Right lobe of liver (tissue), 6 donors: ENCODE measurements around the gene ZMPSTE24. TPM values are rescaled to one million over a fixed set of nuclear protein-coding genes. Genes with fewer than 3 reads are reported as not detected.
"Not testable (repeated sequence)": the region's sequence is repeated elsewhere in the genome, so short reads cannot be mapped to it uniquely, and the experiment has no call there.

ENCODE experiments used
- ATAC-seq, 4 donors: fragments of 200-7000 bp; cut with Tn5 transposase; one replicate each; pipeline ENCODE4 v1.9.1; 2020; ENCODE audit warnings: mild to moderate bottlenecking in 4 of 4, moderate library complexity in 4 of 4
- DNase-seq, 3 donors: peaks; one replicate each; pipeline ENCODE4 v3.0.0-alpha.2; 2020
- H3K27ac ChIP-seq, 3 donors: fragments of 200-600 bp; one replicate each; pipeline ENCODE4 v1.8.0; 2022
- H3K27me3 ChIP-seq, 2 donors: fragments of 200-600 bp; one replicate each; pipeline ENCODE4 v1.8.0; 2022
- H3K36me3 ChIP-seq, 4 donors: fragments of 200-600 bp; sonication (generic) in 1 of 4; one replicate each; pipeline versions ENCODE4 v1.5.1 to v1.8.0; 2017 to 2022; ENCODE audit warnings: control low read depth in 1 of 4
- H3K4me1 ChIP-seq, 4 donors: fragments of 200-600 bp; sonication (generic) in 1 of 4; one replicate each; pipeline versions ENCODE4 v1.5.1 to v1.8.0; 2017 to 2022; ENCODE audit warnings: control low read depth in 1 of 4
- H3K4me3 ChIP-seq, 3 donors: fragments of 200-600 bp; one replicate each; pipeline ENCODE4 v1.8.0; 2022
- H3K9me3 ChIP-seq, 4 donors: fragments of 200-600 bp; sonication (generic) in 1 of 4; one replicate each; pipeline versions ENCODE4 v1.5.1 to v1.8.0; 2017 to 2022; ENCODE audit warnings: control low read depth in 1 of 4
- CTCF ChIP-seq, 4 donors: fragments of 200-600 bp in 3 of 4; fragments of 450-650 bp in 1 of 4; IDR thresholded peaks; one replicate each; pipeline versions ENCODE4 v1.5.1 to v1.8.0; 2016 to 2022; ENCODE audit warnings: antibody characterized with exemption in 4 of 4, mild to moderate bottlenecking in 2 of 4
- POLR2A ChIP-seq: fragments of 450-650 bp; IDR thresholded peaks from one replicate; pipeline ENCODE4 v1.6.1; 2017; ENCODE audit warnings: antibody characterized with exemption, mild to moderate bottlenecking
- WGBS: methylation state at CpG from one replicate; pipeline ENCODE4 v1.1.6; 2018; ENCODE audit warnings: low coverage, low lambda C conversion rate; ENCODE audit not compliant: insufficient coverage; ENCODE audit errors: missing lambda C conversion rate; 5-methylcytosine and 5-hydroxymethylcytosine counted together
- intact Hi-C, 2 donors: fragments of 100-400 bp; cut with DNase I; formaldehyde crosslinking; loops; one replicate each; pipeline versions ENCODE4 v1.11.2 to v1.14.1; 2022
- total RNA-seq, 6 experiments: library from RNA; depleted of rRNA in 2 of 6; stranded (reverse); fragments of >200 nt in 2 of 6; fragmentation: NEBNext Ultra II Directional in 3 of 6; extraction: Animal tissue kit (Norgen Biotek cat#: 25700) in 3 of 6; gene quantifications; one replicate each; pipeline versions ENCODE4 v1.1.0 to v1.2.4, GENCODE V29; 2016 to 2023
- donor health status: DM: no; HTN: yes; CAD: no.
- donor health status: DM: no; HTN: no; CAD: no.
- donor health status: DM: no; HTN: no; CAD: no.
- donor health status: DM: no; HTN: yes; CAD: no.
- donor health status: DM: no; HTN: yes; CAD: no.

Gene ZMPSTE24
- total RNA-seq, 6 experiments from 2014 or later, result 21.1 to 36.9 (median 27.5) TPM

GRCh38 chr1:40339420-40340323, 81.6 kb downstream of the ZMPSTE24 start:
- DNase-seq, result no peak
- Histone ChIP-seq H3K4me1 (peaks cover 0 to 8% (median 0%) of the 10 kb centered on the region in 4 donors), H3K9me3 (no peaks in the 10 kb centered on the region), H3K36me3 (no peaks in the 10 kb centered on the region), H3K27me3 (no peaks in the 10 kb centered on the region), H3K27ac (peak overlapping the region; percentile 51 to 65 (median 55)), H3K4me3 (peak overlapping the region in 1 of 3 donors; percentile 22)
- intact Hi-C loops, result no loop called here
- peak in 1 of 4 donors; percentile 9 for ATAC-seq
- WGBS, result 67% methylated on average over 4 of the region's 6 CpGs
- no peak for TF ChIP-seq POLR2A
- no peak for TF ChIP-seq CTCF (IDR thresholded peaks at IDR 0.05)

- H3K27me3 ChIP-seq, result no peaks in the 10 kb centered on the region
- no peak for DNase-seq
- H3K4me1 ChIP-seq, result peaks cover 0 to 13% (median 0%) of the 10 kb centered on the region in 4 donors
- H3K4me3 ChIP-seq, result no peak overlapping the region
- peak overlapping the region; percentile 26 to 54 (median 50) for H3K27ac ChIP-seq
- H3K36me3 ChIP-seq, result no peaks in the 10 kb centered on the region
- TF ChIP-seq CTCF (IDR thresholded peaks at IDR 0.05) (no peak), POLR2A (no peak)
- H3K9me3 ChIP-seq, result no peaks in the 10 kb centered on the region
- intact Hi-C loops, result no loop called here
- WGBS, result 52% methylated on average over 6 of the region's 6 CpGs
- ATAC-seq, result peak; percentile 13 to 67 (median 26)
These were observed 83.7 kb downstream of the ZMPSTE24 start for GRCh38 chr1:40341491-40342380.

- H3K27me3 ChIP-seq, ATAC-seq, H3K36me3 ChIP-seq, H3K4me3 ChIP-seq, DNase-seq, H3K9me3 ChIP-seq, intact Hi-C loops: not testable (repeated sequence)
- Histone ChIP-seq H3K27ac (peak overlapping the region; percentile 26 to 54 (median 45)), H3K4me1 (peaks cover 0 to 13% (median 0%) of the 10 kb centered on the region in 4 donors)
- 56% methylated on average over 2 of the region's 3 CpGs for WGBS
These were observed 84.3 kb downstream of the ZMPSTE24 start for GRCh38 chr1:40342381-40342717.

Other genes starting within 250 kb of the ZMPSTE24 start
- gene CAP1, start 217.5 kb upstream of the ZMPSTE24 start, total RNA-seq, result 100 to 1,000 TPM in 5 of 6 experiments, 10 to 100 TPM in 1; 93.1 to 152 (median 128) TPM
- 10 to 100 TPM; 16.5 to 47.8 (median 33.1) TPM for gene PPT1, start 161.0 kb upstream of the ZMPSTE24 start, total RNA-seq
- gene RLF, start 96.8 kb upstream of the ZMPSTE24 start, total RNA-seq, result 10 to 100 TPM in 1 of 6 experiments, 1 to 10 TPM in 5; 4.6 to 12.3 (median 6.0) TPM
- not detected for gene TMCO2, start 10.3 kb upstream of the ZMPSTE24 start, total RNA-seq
- under 1 TPM; 0.16 to 0.99 (median 0.46) TPM for gene COL9A2, start 59.0 kb downstream of the ZMPSTE24 start, total RNA-seq
- 10 to 100 TPM; 23.7 to 41.5 (median 36.2) TPM for gene SMAP2, start 115.5 kb downstream of the ZMPSTE24 start, total RNA-seq
- gene ZFP69B, start 192.2 kb downstream of the ZMPSTE24 start, total RNA-seq, result 1 to 10 TPM in 3 of 6 experiments, under 1 TPM in 3; 0.14 to 1.5 (median 0.87) TPM
- gene ZFP69, start 219.1 kb downstream of the ZMPSTE24 start, total RNA-seq, result 1 to 10 TPM in 5 of 6 experiments, under 1 TPM in 1; 0.88 to 2.2 (median 1.5) TPM